ENCODE results near the gene PSMD11. TPM values are rescaled to one million over a fixed set of nuclear protein-coding genes. Genes with fewer than 3 reads are reported as not detected.

The PSMD11 gene
- polyA plus RNA-seq, 1 donor, result 57.1 TPM

GRCh38 chr17:32488177-32488542 is 43.9 kb downstream of the PSMD11 start:
- Histone ChIP-seq H3K27ac (ENCODE audit: low read length) (no peak overlapping the region), H3K4me3 (ENCODE audit: low read length) (peak overlapping the region; percentile 31), H3K4me1 (ENCODE audit: control insufficient read depth, insufficient read depth, low read length) (peaks cover 10% of the 10 kb centered on the region), H3K9me3 (ENCODE audit: control insufficient read depth, low read depth, low read length) (peaks cover 6% of the 10 kb centered on the region), H3K36me3 (ENCODE audit: control insufficient read depth, insufficient read depth, low read length) (peaks cover 7% of the 10 kb centered on the region), H3K27me3 (ENCODE audit: control insufficient read depth, insufficient read depth, low read length) (no peaks in the 10 kb centered on the region)
- WGBS (ENCODE audit: insufficient coverage, low lambda C conversion rate), result 100% methylated on average over 1 of the region's 16 CpGs
- DNase-seq, result no peak

DNA sequence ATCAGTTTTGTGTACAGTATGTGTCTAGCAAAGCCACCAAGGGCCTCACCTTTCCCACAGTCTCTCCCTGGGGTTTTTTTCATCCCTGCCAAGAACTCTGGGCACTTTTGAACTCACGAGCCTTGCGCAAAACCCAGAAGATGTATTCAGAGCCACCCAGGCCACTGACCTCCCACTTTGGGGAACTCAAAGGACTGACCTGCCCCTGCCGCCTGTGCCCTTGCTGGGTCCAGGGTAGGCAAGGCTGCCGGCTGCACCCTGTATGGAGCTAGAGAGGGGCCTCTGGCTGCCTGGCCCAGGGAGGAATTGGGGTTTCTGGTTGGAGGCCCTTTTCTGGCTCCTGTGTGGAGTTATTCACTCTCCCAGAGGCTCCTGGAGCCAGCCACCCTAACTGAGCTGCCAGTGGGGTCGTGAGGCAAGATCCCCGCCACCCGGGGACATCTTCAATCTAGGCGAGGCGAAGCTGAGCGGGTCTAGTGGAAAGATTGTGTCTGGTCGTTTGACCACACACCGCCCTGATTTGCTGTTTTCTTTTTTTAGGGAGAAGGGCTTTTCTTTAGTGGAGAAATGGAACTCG is 44.4 kb downstream of the PSMD11 start:
- Histone ChIP-seq H3K4me3 (ENCODE audit: low read length) (no peak overlapping the region), H3K4me1 (ENCODE audit: control insufficient read depth, insufficient read depth, low read length) (peaks cover 10% of the 10 kb centered on the region), H3K27ac (ENCODE audit: low read length) (no peak overlapping the region), H3K27me3 (ENCODE audit: control insufficient read depth, insufficient read depth, low read length) (no peaks in the 10 kb centered on the region), H3K36me3 (ENCODE audit: control insufficient read depth, insufficient read depth, low read length) (peaks cover 10% of the 10 kb centered on the region), H3K9me3 (ENCODE audit: control insufficient read depth, low read depth, low read length) (peaks cover 6% of the 10 kb centered on the region)
- WGBS (ENCODE audit: insufficient coverage, low lambda C conversion rate), result no CpG with 5 or more reads among the region's 13 CpGs
- DNase-seq, result no peak

GRCh38 chr17:32489320-32490100 is 45.2 kb downstream of the PSMD11 start:
- no peak for DNase-seq
- Histone ChIP-seq H3K27me3 (ENCODE audit: control insufficient read depth, insufficient read depth, low read length) (no peaks in the 10 kb centered on the region), H3K27ac (ENCODE audit: low read length) (no peak overlapping the region), H3K36me3 (ENCODE audit: control insufficient read depth, insufficient read depth, low read length) (peaks cover 17% of the 10 kb centered on the region), H3K4me1 (ENCODE audit: control insufficient read depth, insufficient read depth, low read length) (peaks cover 10% of the 10 kb centered on the region), H3K9me3 (ENCODE audit: control insufficient read depth, low read depth, low read length) (peaks cover 6% of the 10 kb centered on the region), H3K4me3 (ENCODE audit: low read length) (no peak overlapping the region)
- no CpG with 5 or more reads among the region's 10 CpGs for WGBS (ENCODE audit: insufficient coverage, low lambda C conversion rate)

- WGBS (ENCODE audit: insufficient coverage, low lambda C conversion rate), result 66% methylated on average over 4 of the region's 16 CpGs
- no peak overlapping the region for H3K27ac ChIP-seq (ENCODE audit: low read length)
Observed at GRCh38 chr17:32490101-32490482, 45.8 kb downstream of the PSMD11 start.

DNA sequence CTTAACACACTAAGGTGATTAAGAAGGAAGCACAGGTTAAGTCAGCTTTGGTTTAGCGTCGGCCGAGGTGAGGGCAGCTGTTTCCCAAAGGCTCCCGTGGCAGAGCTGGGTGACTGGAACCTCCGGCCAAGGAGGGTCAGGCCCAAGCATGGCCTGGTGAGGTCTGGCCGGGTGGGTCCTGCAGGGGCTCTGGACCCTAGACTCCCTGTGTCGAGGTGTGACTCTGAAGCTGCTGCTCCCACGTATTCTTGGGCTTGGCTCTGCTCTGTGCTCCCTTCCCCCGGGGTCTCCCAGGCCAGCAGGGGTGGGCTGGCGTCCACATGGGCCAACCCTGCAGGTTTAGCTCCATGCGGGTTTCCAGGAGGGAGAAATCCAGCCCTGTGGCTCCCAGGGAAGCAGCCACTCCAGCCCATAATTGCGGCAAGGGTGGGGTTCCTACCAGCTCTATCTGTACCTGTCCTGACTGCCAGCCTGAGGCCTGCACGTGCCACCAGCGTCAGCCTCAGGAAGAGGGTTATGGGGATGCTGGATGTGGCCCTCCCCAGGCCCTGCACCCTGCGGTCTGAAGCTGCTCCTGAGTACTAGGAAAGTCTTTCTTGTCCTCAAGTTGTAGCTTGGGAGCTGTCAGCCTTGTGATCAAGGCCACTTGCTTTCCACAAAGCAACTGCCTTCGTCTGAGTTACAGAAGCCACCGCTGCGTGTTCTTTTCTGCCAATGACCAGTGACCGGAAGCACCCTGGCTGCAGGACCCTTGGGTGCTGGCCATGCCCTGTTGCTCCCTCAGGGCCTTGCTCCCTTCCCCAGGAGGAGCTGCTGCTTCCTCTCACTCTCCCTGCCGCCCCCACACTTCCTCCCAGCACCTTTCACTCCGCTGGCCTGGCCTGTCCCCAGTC is 47.3 kb downstream of the PSMD11 start:
- H3K9me3 ChIP-seq (ENCODE audit: control insufficient read depth, low read depth, low read length), result peaks cover 4% of the 10 kb centered on the region
- H3K36me3 ChIP-seq (ENCODE audit: control insufficient read depth, insufficient read depth, low read length), result peaks cover 20% of the 10 kb centered on the region
- H3K4me1 ChIP-seq (ENCODE audit: control insufficient read depth, insufficient read depth, low read length), result peaks cover 6% of the 10 kb centered on the region
- H3K27me3 ChIP-seq (ENCODE audit: control insufficient read depth, insufficient read depth, low read length), result no peaks in the 10 kb centered on the region
- no peak overlapping the region for H3K4me3 ChIP-seq (ENCODE audit: low read length)
- no peak overlapping the region for H3K27ac ChIP-seq (ENCODE audit: low read length)
- WGBS (ENCODE audit: insufficient coverage, low lambda C conversion rate), result no CpG with 5 or more reads among the region's 21 CpGs
- no peak for DNase-seq

More at GRCh38 chr17:32490101-32490482, 45.8 kb downstream of the PSMD11 start:
- Histone ChIP-seq H3K4me1 (ENCODE audit: control insufficient read depth, insufficient read depth, low read length) (peaks cover 10% of the 10 kb centered on the region), H3K4me3 (ENCODE audit: low read length) (no peak overlapping the region), H3K27me3 (ENCODE audit: control insufficient read depth, insufficient read depth, low read length) (no peaks in the 10 kb centered on the region), H3K36me3 (ENCODE audit: control insufficient read depth, insufficient read depth, low read length) (peaks cover 20% of the 10 kb centered on the region), H3K9me3 (ENCODE audit: control insufficient read depth, low read depth, low read length) (peaks cover 6% of the 10 kb centered on the region)
- DNase-seq, result no peak

- no peak for DNase-seq
- H3K27me3 ChIP-seq (ENCODE audit: control insufficient read depth, insufficient read depth, low read length), result no peaks in the 10 kb centered on the region
- no CpG with 5 or more reads among the region's 4 CpGs for WGBS (ENCODE audit: insufficient coverage, low lambda C conversion rate)
- no peak overlapping the region for H3K27ac ChIP-seq (ENCODE audit: low read length)
- H3K4me3 ChIP-seq (ENCODE audit: low read length), result no peak overlapping the region
- H3K9me3 ChIP-seq (ENCODE audit: control insufficient read depth, low read depth, low read length), result peaks cover 4% of the 10 kb centered on the region
- peaks cover 20% of the 10 kb centered on the region for H3K36me3 ChIP-seq (ENCODE audit: control insufficient read depth, insufficient read depth, low read length)
- H3K4me1 ChIP-seq (ENCODE audit: control insufficient read depth, insufficient read depth, low read length), result peaks cover 6% of the 10 kb centered on the region
Observed at GRCh38 chr17:32492264-32492589, 47.9 kb downstream of the PSMD11 start.

DNA sequence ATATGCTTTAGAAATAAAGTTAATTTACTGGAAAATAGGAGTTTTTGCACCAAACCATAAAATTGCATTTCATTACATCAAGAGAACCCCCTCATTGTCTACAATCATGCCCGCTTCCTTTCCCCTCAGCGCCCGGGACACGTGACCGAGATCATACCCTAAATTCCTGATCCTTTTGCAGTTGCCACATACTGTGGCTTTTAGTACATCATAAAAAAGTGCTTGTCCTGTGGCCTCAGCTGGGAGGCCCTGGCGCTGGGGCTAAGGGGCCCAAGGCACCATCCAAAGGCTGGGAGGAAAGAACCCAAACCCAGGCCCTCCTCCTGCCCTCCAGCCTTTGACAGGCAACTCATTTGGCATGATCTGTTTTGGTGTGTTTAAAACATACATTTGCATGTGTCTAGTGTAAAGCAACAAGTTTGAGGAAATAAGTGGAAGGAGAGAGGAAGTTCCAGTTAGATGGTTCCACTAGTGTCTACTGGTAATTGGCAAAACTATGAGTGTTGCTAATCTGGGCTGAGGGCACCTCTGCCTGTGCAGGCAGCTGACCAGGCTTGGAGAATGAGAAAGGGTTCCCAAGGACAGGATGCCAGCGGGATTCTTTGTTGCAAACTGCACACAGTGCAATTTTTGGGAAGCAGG is 48.5 kb downstream of the PSMD11 start:
- H3K36me3 ChIP-seq (ENCODE audit: control insufficient read depth, insufficient read depth, low read length), result peaks cover 20% of the 10 kb centered on the region
- 80% methylated on average over 1 of the region's 7 CpGs for WGBS (ENCODE audit: insufficient coverage, low lambda C conversion rate)
- H3K27ac ChIP-seq (ENCODE audit: low read length), result no peak overlapping the region
- peaks cover 3% of the 10 kb centered on the region for H3K9me3 ChIP-seq (ENCODE audit: control insufficient read depth, low read depth, low read length)
- DNase-seq, result no peak
- H3K27me3 ChIP-seq (ENCODE audit: control insufficient read depth, insufficient read depth, low read length), result no peaks in the 10 kb centered on the region
- no peak overlapping the region for H3K4me3 ChIP-seq (ENCODE audit: low read length)
- peaks cover 3% of the 10 kb centered on the region for H3K4me1 ChIP-seq (ENCODE audit: control insufficient read depth, insufficient read depth, low read length)

GRCh38 chr17:32493571-32493970 is 49.3 kb downstream of the PSMD11 start:
- Histone ChIP-seq H3K4me3 (ENCODE audit: low read length) (no peak overlapping the region), H3K36me3 (ENCODE audit: control insufficient read depth, insufficient read depth, low read length) (peaks cover 20% of the 10 kb centered on the region), H3K27ac (ENCODE audit: low read length) (no peak overlapping the region), H3K4me1 (ENCODE audit: control insufficient read depth, insufficient read depth, low read length) (no peaks in the 10 kb centered on the region), H3K27me3 (ENCODE audit: control insufficient read depth, insufficient read depth, low read length) (no peaks in the 10 kb centered on the region), H3K9me3 (ENCODE audit: control insufficient read depth, low read depth, low read length) (no peaks in the 10 kb centered on the region)
- WGBS (ENCODE audit: insufficient coverage, low lambda C conversion rate), result no CpG with 5 or more reads among the region's 15 CpGs
- no peak for DNase-seq

GRCh38 chr17:32493976-32494513 is 49.7 kb downstream of the PSMD11 start:
- no CpG with 5 or more reads among the region's 11 CpGs for WGBS (ENCODE audit: insufficient coverage, low lambda C conversion rate)
- no peak for DNase-seq

More at GRCh38 chr17:32493976-32494513, 49.7 kb downstream of the PSMD11 start:
- H3K27me3 ChIP-seq (ENCODE audit: control insufficient read depth, insufficient read depth, low read length), result no peaks in the 10 kb centered on the region
- H3K9me3 ChIP-seq (ENCODE audit: control insufficient read depth, low read depth, low read length), result no peaks in the 10 kb centered on the region
- H3K4me1 ChIP-seq (ENCODE audit: control insufficient read depth, insufficient read depth, low read length), result no peaks in the 10 kb centered on the region
- no peak overlapping the region for H3K4me3 ChIP-seq (ENCODE audit: low read length)
- H3K36me3 ChIP-seq (ENCODE audit: control insufficient read depth, insufficient read depth, low read length), result peaks cover 20% of the 10 kb centered on the region
- no peak overlapping the region for H3K27ac ChIP-seq (ENCODE audit: low read length)

All from large intestine (tissue), 3 donors.